H1 (cell line): ENCODE data around the gene DAPK2. TPM values are rescaled to one million over a fixed set of nuclear protein-coding genes. Genes with fewer than 3 reads are reported as not detected.

Source experiments
- CTCF ChIA-PET: fragments of 300-600 bp; sonication (Branson Sonifier 250); formaldehyde crosslinking; loops from one replicate; lab custom pipeline; 2021; ENCODE audit not compliant: partially characterized antibody; lab: Charles Lee
- POLR2A ChIA-PET: fragments of 300-600 bp; sonication (Branson Sonifier 250); formaldehyde crosslinking; loops from one replicate; lab custom pipeline; 2021; ENCODE audit warnings: inconsistent platforms; ENCODE audit not compliant: partially characterized antibody; lab: Charles Lee
- DNase-seq, 2 experiments: peaks; one replicate each; pipeline versions ENCODE4 v3.0.0 to v3.0.0-alpha.2; 2010 to 2022; ENCODE audit warnings: low spot score in 2 of 2, low read depth in 1 of 2, mixed read lengths in 1 of 2
- FAIRE-seq: peaks from 2 replicates; lab custom pipeline; 2011; peaks lifted over from hg19 to GRCh38; lab: Jason Lieb, UNC
- H2AFZ ChIP-seq: 2 replicates; pipeline ENCODE4 v1.8.1; 2012; ENCODE audit warnings: low read length, inconsistent platforms
- H2AK5ac ChIP-seq: 2 replicates; pipeline ENCODE4 v1.6.1; 2013; ENCODE audit warnings: low read depth, low read length
- H2BK120ac ChIP-seq: replicated peaks from 2 replicates; pipeline ENCODE3; 2013; ENCODE audit warnings: low read depth, low read length, inconsistent platforms
- H2BK12ac ChIP-seq: 2 replicates; pipeline ENCODE4 v1.6.1; 2013; ENCODE audit warnings: low read depth, low read length
- H2BK15ac ChIP-seq: 2 replicates; pipeline ENCODE4 v1.6.1; 2013; ENCODE audit warnings: low read length
- H2BK20ac ChIP-seq: 2 replicates; pipeline ENCODE4 v1.6.1; 2013; ENCODE audit warnings: low read length
- H2BK5ac ChIP-seq: 2 replicates; pipeline ENCODE4 v1.6.1; 2013; ENCODE audit warnings: low read depth, low read length
- H3K14ac ChIP-seq: 2 replicates; pipeline ENCODE4 v1.6.1; 2013; ENCODE audit warnings: inconsistent platforms; ENCODE audit not compliant: insufficient read length
- H3K18ac ChIP-seq: 2 replicates; pipeline ENCODE4 v1.6.1; 2013; ENCODE audit warnings: low read length; ENCODE audit errors: extremely low read depth
- H3K23ac ChIP-seq: 2 replicates; pipeline ENCODE4 v1.6.1; 2013; ENCODE audit warnings: inconsistent platforms; ENCODE audit not compliant: insufficient read length
- H3K23me2 ChIP-seq: 2 replicates; pipeline ENCODE4 v1.6.1; 2013; ENCODE audit warnings: low read depth, low read length
- H3K27ac ChIP-seq: 2 replicates; pipeline ENCODE4 v1.6.1; 2011; ENCODE audit warnings: low read depth, low read length, inconsistent platforms
- H3K27me3 ChIP-seq, 4 experiments: replicated peaks in 1 of 4; 1 replicate in 1 of 4; 2 replicates in 3 of 4; pipeline versions ENCODE4 v1.6.1 to v1.8.1; 2011 to 2013; ENCODE audit warnings: low read length in 3 of 4, mild to moderate bottlenecking in 3 of 4, inconsistent platforms in 2 of 4, mixed read lengths in 2 of 4, moderate library complexity in 1 of 4; ENCODE audit not compliant: control insufficient read depth in 3 of 4, insufficient read depth in 3 of 4; ENCODE audit errors: extremely low read depth in 1 of 4
- H3K36me3 ChIP-seq, 4 experiments: 2 replicates each; pipeline versions ENCODE4 v1.6.1 to v1.8.1; 2011 to 2013; ENCODE audit warnings: mild to moderate bottlenecking in 4 of 4, low read length in 3 of 4, moderate library complexity in 2 of 4, control low read depth in 1 of 4, inconsistent platforms in 1 of 4; ENCODE audit not compliant: insufficient read depth in 4 of 4, control insufficient read depth in 2 of 4
- H3K4ac ChIP-seq: replicated peaks from 2 replicates; pipeline ENCODE3; 2013; ENCODE audit warnings: low read length, low read depth, mixed read lengths, inconsistent platforms; ENCODE audit not compliant: insufficient read length
- H3K4me1 ChIP-seq, 4 experiments: replicated peaks in 1 of 4; 1 replicate in 1 of 4; 2 replicates in 3 of 4; pipeline versions ENCODE4 v1.6.1 to v1.8.1; 2011 to 2013; ENCODE audit warnings: low read length in 3 of 4, inconsistent platforms in 2 of 4, mixed read lengths in 1 of 4; ENCODE audit not compliant: insufficient read depth in 4 of 4, control insufficient read depth in 3 of 4
- H3K4me2 ChIP-seq, 2 experiments: 2 replicates each; pipeline versions ENCODE4 v1.6.1 to v1.8.1; 2011 to 2013; ENCODE audit warnings: low read depth in 2 of 2, low read length in 2 of 2, control low read depth in 1 of 2, inconsistent platforms in 1 of 2, mild to moderate bottlenecking in 1 of 2; ENCODE audit not compliant: insufficient read depth in 1 of 2
- H3K4me3 ChIP-seq, 4 experiments: fragments of 200-600, 300-600 bp in 1 of 4; sonication (generic), shearing (Covaris generic), sonication (Bioruptor Twin) in 1 of 4; 2 replicates each; pipeline versions ENCODE4 v1.5.1 to v1.8.1; 2011 to 2016; ENCODE audit warnings: low read length in 4 of 4, low read depth in 3 of 4, control low read depth in 2 of 4, inconsistent platforms in 2 of 4, mild to moderate bottlenecking in 2 of 4, mixed read lengths in 1 of 4, moderate library complexity in 1 of 4; ENCODE audit not compliant: insufficient read depth in 2 of 4; ENCODE audit errors: extremely low read depth in 1 of 4
- H3K56ac ChIP-seq: replicated peaks from 2 replicates; pipeline ENCODE3; 2013; ENCODE audit warnings: low read depth, mild to moderate bottlenecking, mixed read lengths, low read length, inconsistent platforms; ENCODE audit not compliant: insufficient read length
- H3K79me1 ChIP-seq: 2 replicates; pipeline ENCODE4 v1.6.1; 2013; ENCODE audit warnings: low read depth, low read length, control low read depth
- H3K79me2 ChIP-seq, 2 experiments: 2 replicates each; pipeline versions ENCODE4 v1.6.1 to v1.8.1; 2012 to 2013; ENCODE audit warnings: low read length in 2 of 2, mild to moderate bottlenecking in 2 of 2, inconsistent platforms in 1 of 2; ENCODE audit not compliant: insufficient read depth in 2 of 2, control insufficient read depth in 1 of 2
- H3K9ac ChIP-seq, 4 experiments: replicated peaks in 1 of 4; 1 replicate in 1 of 4; 2 replicates in 3 of 4; pipeline versions ENCODE4 v1.6.1 to v1.8.1; 2011 to 2013; ENCODE audit warnings: low read depth in 3 of 4, low read length in 3 of 4, control low read depth in 2 of 4, mild to moderate bottlenecking in 2 of 4, moderate library complexity in 2 of 4, inconsistent platforms in 1 of 4; ENCODE audit errors: extremely low read depth in 1 of 4
- H3K9me3 ChIP-seq, 2 experiments: 2 replicates each; pipeline versions ENCODE4 v1.6.1 to v1.8.1; 2012 to 2013; ENCODE audit warnings: mild to moderate bottlenecking in 2 of 2, moderate library complexity in 2 of 2, control low read depth in 1 of 2, inconsistent platforms in 1 of 2, low read depth in 1 of 2, low read length in 1 of 2, mixed read lengths in 1 of 2; ENCODE audit not compliant: insufficient read depth in 2 of 2
- H4K20me1 ChIP-seq, 2 experiments: replicated peaks in 1 of 2; 2 replicates each; pipeline versions ENCODE3 to v1.8.1; 2011 to 2013; ENCODE audit warnings: inconsistent platforms in 2 of 2, low read length in 2 of 2, mild to moderate bottlenecking in 1 of 2; ENCODE audit not compliant: insufficient read depth in 2 of 2, control insufficient read depth in 1 of 2
- H4K5ac ChIP-seq: 2 replicates; pipeline ENCODE4 v1.6.1; 2013; ENCODE audit warnings: low read length, low read depth, mixed read lengths, inconsistent platforms; ENCODE audit not compliant: insufficient read length
- H4K8ac ChIP-seq: 2 replicates; pipeline ENCODE4 v1.8.0; 2013; ENCODE audit warnings: mild to moderate bottlenecking, moderate library complexity, low read length, inconsistent platforms; ENCODE audit not compliant: insufficient read depth; ENCODE audit errors: extremely low read depth
- H4K91ac ChIP-seq: replicated peaks from 2 replicates; pipeline ENCODE3; 2013; ENCODE audit warnings: low read length, mixed read lengths, inconsistent platforms; ENCODE audit not compliant: insufficient read length
- BRCA1 ChIP-seq: IDR thresholded peaks from 2 replicates; pipeline ENCODE4 v1.6.1; 2012; ENCODE audit warnings: low read depth, low read length, improper control_type of control experiment
- CHD2 ChIP-seq: IDR thresholded peaks from 2 replicates; pipeline ENCODE4 v1.6.1; 2012; ENCODE audit warnings: low read length, improper control_type of control experiment
- EP300 ChIP-seq, 2 experiments: IDR thresholded peaks; 1 replicate in 1 of 2; 2 replicates in 1 of 2; pipeline ENCODE4 v1.6.1; 2011 to 2012; ENCODE audit warnings: low read depth in 2 of 2, low read length in 2 of 2, mild to moderate bottlenecking in 2 of 2, borderline replicate concordance in 1 of 2, inconsistent platforms in 1 of 2, moderate library complexity in 1 of 2
- GTF2F1 ChIP-seq: IDR thresholded peaks from 2 replicates; pipeline ENCODE4 v1.6.1; 2012; ENCODE audit warnings: low read depth, low read length, improper control_type of control experiment, borderline replicate concordance
- HDAC6 ChIP-seq: IDR thresholded peaks from one replicate; pipeline ENCODE4 v1.7.1; 2012; ENCODE audit warnings: low read depth, mild to moderate bottlenecking, inconsistent platforms, low read length, moderate library complexity
- KDM5A ChIP-seq: fragments of 200-600 bp; IDR thresholded peaks from 2 replicates; pipeline ENCODE4 v1.7.1; 2012; ENCODE audit warnings: mild to moderate bottlenecking, low read length, inconsistent platforms, mixed read lengths
- POLR2AphosphoS5 ChIP-seq: IDR thresholded peaks from 2 replicates; pipeline ENCODE4 v1.6.1; 2011; ENCODE audit warnings: low read depth, low read length
- POU5F1 ChIP-seq: IDR thresholded peaks from 2 replicates; pipeline ENCODE4 v1.6.1; 2011; ENCODE audit warnings: low read depth, mild to moderate bottlenecking, low read length, moderate library complexity
- RFX5 ChIP-seq: IDR thresholded peaks from 2 replicates; pipeline ENCODE4 v1.6.1; 2011; ENCODE audit warnings: low read depth, low read length, improper control_type of control experiment, borderline replicate concordance
- SIN3A ChIP-seq, 2 experiments: IDR thresholded peaks in 1 of 2; conservative IDR thresholded peaks in 1 of 2; 2 replicates each; pipeline ENCODE4 v1.6.1; 2011 to 2012; ENCODE audit warnings: low read length in 2 of 2, improper control_type of control experiment in 1 of 2, low read depth in 1 of 2, mild to moderate bottlenecking in 1 of 2
- SP4 ChIP-seq: IDR thresholded peaks from 2 replicates; pipeline ENCODE4 v1.6.1; 2012; ENCODE audit warnings: low read length, inconsistent platforms
- SUZ12 ChIP-seq: fragments of 200-600 bp; sonication (generic); IDR thresholded peaks from 2 replicates; pipeline ENCODE4 v1.6.1; 2012; ENCODE audit warnings: mild to moderate bottlenecking, inconsistent platforms, low read length, moderate library complexity, mixed read lengths
- YY1 ChIP-seq: IDR thresholded peaks from 2 replicates; pipeline ENCODE4 v1.6.1; 2011; ENCODE audit warnings: low read depth, mild to moderate bottlenecking, low read length
- WGBS, 2 experiments: shearing (Covaris generic) in 1 of 2; methylation state at CpG; one replicate each; pipeline versions ENCODE4 v1.1.6 to v1.1.7; 2013 to 2015; ENCODE audit warnings: low lambda C conversion rate in 2 of 2, mixed read lengths in 2 of 2, inconsistent platforms in 1 of 2, low coverage in 1 of 2, missing lambda C conversion rate in 1 of 2; ENCODE audit not compliant: insufficient replicate concordance in 2 of 2, insufficient coverage in 1 of 2, insufficient read length in 1 of 2; ENCODE audit errors: extremely low coverage in 1 of 2, missing lambda C conversion rate in 1 of 2; 5-methylcytosine and 5-hydroxymethylcytosine counted together
- polyA plus RNA-seq, 7 experiments: library from polyadenylated mRNA; depleted of rRNA in 3 of 7; stranded (reverse) in 5 of 7; unstranded in 2 of 7; fragments of >200 nt in 5 of 7; fragments of 200-250 nt in 2 of 7; gene quantifications; 1 replicate in 5 of 7; 2 replicates in 1 of 7; 4 replicates in 1 of 7; pipeline versions ENCODE4 v1.2.1 to v1.2.3, GENCODE V29; 2011 to 2013; ENCODE audit warnings: missing spikeins in 2 of 7, mixed read lengths in 2 of 7
- total RNA-seq: library from RNA; stranded (reverse); fragmentation: NEBNext Ultra II Directional; extraction: Animal tissue kit (Norgen Biotek cat#: 25700); gene quantifications from 2 replicates; pipeline ENCODE4 v1.2.1, GENCODE V29; 2021
- TF ChIP-seq, protein P1 (sequence below): IDR thresholded peaks from 2 replicates; pipeline ENCODE4 v1.6.1; 2011; ENCODE audit warnings: low read depth, mild to moderate bottlenecking, low read length; ENCODE audit not compliant: insufficient read depth

DAPK2 gene
- total and polyA plus RNA-seq, 2 of the 8 experiments (the other 6 are each of a cell fraction or from before 2014, with no cell fraction given) = 1.8 to 2.9 TPM

DNA sequence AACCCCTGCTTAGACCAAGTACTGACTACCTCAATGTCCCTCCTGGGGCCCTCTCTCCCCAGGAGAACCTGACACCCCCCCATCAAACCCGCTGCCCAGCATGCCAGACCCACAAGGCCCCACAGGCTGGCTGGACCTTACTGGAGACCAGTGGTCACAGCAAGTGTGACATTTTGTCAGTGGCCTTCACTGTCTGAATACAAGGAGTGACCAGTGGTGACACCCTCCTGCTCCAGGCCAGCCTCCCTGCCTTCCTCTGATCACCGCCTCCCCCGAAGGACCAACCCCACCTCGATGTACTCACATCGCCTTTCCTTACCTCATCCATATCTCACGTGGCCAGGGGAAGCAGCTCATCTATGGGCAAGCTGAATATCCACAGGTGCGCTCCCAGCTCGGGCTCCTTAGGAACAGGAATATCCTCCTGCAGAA, 150.5 kb downstream of the DAPK2 start:
- H3K4me3 ChIP-seq = no peak overlapping the region
- H4K8ac ChIP-seq = no peak overlapping the region
- ChIA-PET CTCF (interaction anchor here (1.0 to 7.8 kb wide), 9 partner anchors 15 to 183 kb away, joined by 3 to 74 read pairs (median 5); no protein-coding TSS in a partner anchor), POLR2A (no interaction called here)
- no peaks in the 10 kb centered on the region for H3K23me2 ChIP-seq
- no peak for DNase-seq
- no peak overlapping the region for H3K9ac ChIP-seq
- no peaks in the 10 kb centered on the region for H3K79me2 ChIP-seq
- H3K36me3 ChIP-seq = no peaks in the 10 kb centered on the region
- no peak overlapping the region for H2AFZ ChIP-seq
- no peak overlapping the region for H3K18ac ChIP-seq
- WGBS, 2 experiments = 87% methylated on average over 8 of the region's 8 CpGs; no CpG with 5 or more reads in 1 of the 2 experiments
- no peak overlapping the region for H2BK20ac ChIP-seq
- no peak overlapping the region for H3K27ac ChIP-seq
- H2BK5ac ChIP-seq = no peak overlapping the region
- H3K4ac ChIP-seq = no peak overlapping the region
- no peak overlapping the region for H4K5ac ChIP-seq
- H3K4me1 ChIP-seq = peaks cover 0 to 8% (median 0%) of the 10 kb centered on the region in 4 experiments; a peak in 1 of 7 replicates
- H2BK15ac ChIP-seq = no peak overlapping the region
- TF ChIP-seq KDM5A = no peak
- TF ChIP-seq SUZ12 = no peak
- no peak for TF ChIP-seq POLR2AphosphoS5
- no peak for TF ChIP-seq SP4
- TF ChIP-seq, protein P1, sequence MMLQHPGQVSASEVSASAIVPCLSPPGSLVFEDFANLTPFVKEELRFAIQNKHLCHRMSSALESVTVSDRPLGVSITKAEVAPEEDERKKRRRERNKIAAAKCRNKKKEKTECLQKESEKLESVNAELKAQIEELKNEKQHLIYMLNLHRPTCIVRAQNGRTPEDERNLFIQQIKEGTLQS = no peak
- TF ChIP-seq BRCA1 = no peak
- TF ChIP-seq YY1 = no peak
- no peak for TF ChIP-seq RFX5
- TF ChIP-seq CHD2 = no peak
- TF ChIP-seq POU5F1 = no peak
- no peak for TF ChIP-seq HDAC6
- TF ChIP-seq GTF2F1 = no peak
- no peak for TF ChIP-seq SIN3A (conservative IDR thresholded peaks at IDR 0.05 in 1 of 2, IDR thresholded peaks at IDR 0.05 in 1 of 2; ENCODE audit: low read depth in 1 of 2, low read length in 2 of 2)
- no peak for TF ChIP-seq EP300 (IDR thresholded peaks at IDR 0.05; ENCODE audit: borderline replicate concordance in 1 of 2, low read depth in 2 of 2, low read length in 2 of 2)
- TF ChIP-seq, all 59 proteins: peak for 0
- no peak overlapping the region for H4K91ac ChIP-seq
- no peak overlapping the region for H3K4me2 ChIP-seq
- H3K23ac ChIP-seq = no peak overlapping the region
- no peak overlapping the region for H2AK5ac ChIP-seq
- no peaks in the 10 kb centered on the region for H3K79me1 ChIP-seq
- H3K14ac ChIP-seq = no peak overlapping the region
- H3K56ac ChIP-seq = no peak overlapping the region
- no peaks in the 10 kb centered on the region for H3K27me3 ChIP-seq
- H3K9me3 ChIP-seq = no peaks in the 10 kb centered on the region
- H4K20me1 ChIP-seq = no peaks in the 10 kb centered on the region
- H2BK120ac ChIP-seq = no peak overlapping the region
- FAIRE-seq = no peak
- H2BK12ac ChIP-seq = no peak overlapping the region
